Esophagus squamous epithelium (tissue), 5 donors: ENCODE measurements around the gene CTSD. TPM values are rescaled to one million over a fixed set of nuclear protein-coding genes. Genes with fewer than 3 reads are reported as not detected.

Experiments used
- DNase-seq: peaks from one replicate; lab custom pipeline; 2025; lab: John Stamatoyannopoulos, UW
- H3K27ac ChIP-seq, 4 donors: fragments of 200-600 bp; sonication (generic); one replicate each; pipeline ENCODE4 v1.5.1; 2016 to 2019; ENCODE audit warnings: mild to moderate bottlenecking in 1 of 4
- H3K27me3 ChIP-seq, 4 donors: fragments of 200-600 bp; sonication (generic); 1 replicate in 3 of 4; 2 replicates in 1 of 4; pipeline versions ENCODE4 v1.5.1 to v1.6.0; 2017 to 2021; ENCODE audit warnings: antibody characterized with exemption in 1 of 4
- H3K36me3 ChIP-seq, 3 donors: fragments of 200-600 bp; sonication (generic); one replicate each; pipeline ENCODE4 v1.5.1; 2016 to 2019
- H3K4me1 ChIP-seq, 3 donors: fragments of 200-600 bp; sonication (generic); one replicate each; pipeline ENCODE4 v1.5.1; 2017 to 2019
- H3K4me3 ChIP-seq, 4 donors: fragments of 200-600 bp; sonication (generic); 1 replicate in 3 of 4; 2 replicates in 1 of 4; pipeline ENCODE4 v1.5.1; 2016 to 2019; ENCODE audit warnings: mild to moderate bottlenecking in 2 of 4, moderate library complexity in 1 of 4
- H3K9me3 ChIP-seq, 3 donors: fragments of 200-600 bp; sonication (generic); one replicate each; pipeline ENCODE4 v1.5.1; 2016 to 2019
- POLR2A ChIP-seq, 4 donors: fragments of 450-650 bp; IDR thresholded peaks; one replicate each; pipeline ENCODE4 v1.6.1; 2017; ENCODE audit warnings: antibody characterized with exemption in 4 of 4, mild to moderate bottlenecking in 4 of 4, moderate library complexity in 3 of 4
- WGBS, 2 donors: methylation state at CpG; one replicate each; pipeline ENCODE4 v1.1.5; 2018; 5-methylcytosine and 5-hydroxymethylcytosine counted together
- intact Hi-C: fragments of 100-400 bp; cut with DNase I; formaldehyde crosslinking; loops from one replicate; pipeline ENCODE4 v1.15.0; 2022
- total RNA-seq, 4 donors: library from RNA; depleted of rRNA; stranded (reverse); fragments of >200 nt; gene quantifications; one replicate each; pipeline ENCODE4 v1.1.0, GENCODE V29; 2016
- TF ChIP-seq, protein P1 (sequence below), 6 experiments: fragments of 450-650 bp in 4 of 6; fragments of 200-600 bp in 2 of 6; sonication (generic) in 2 of 6; IDR thresholded peaks; one replicate each; pipeline ENCODE4 v1.5.1; 2016 to 2019; ENCODE audit warnings: antibody characterized with exemption in 6 of 6, mild to moderate bottlenecking in 4 of 6, moderate library complexity in 4 of 6
- donor health status: DM: yes; HTN: yes; CAD: no.

The CTSD gene
- total RNA-seq, 4 donors from 2014 or later = 369 to 649 (median 567) TPM

DNA sequence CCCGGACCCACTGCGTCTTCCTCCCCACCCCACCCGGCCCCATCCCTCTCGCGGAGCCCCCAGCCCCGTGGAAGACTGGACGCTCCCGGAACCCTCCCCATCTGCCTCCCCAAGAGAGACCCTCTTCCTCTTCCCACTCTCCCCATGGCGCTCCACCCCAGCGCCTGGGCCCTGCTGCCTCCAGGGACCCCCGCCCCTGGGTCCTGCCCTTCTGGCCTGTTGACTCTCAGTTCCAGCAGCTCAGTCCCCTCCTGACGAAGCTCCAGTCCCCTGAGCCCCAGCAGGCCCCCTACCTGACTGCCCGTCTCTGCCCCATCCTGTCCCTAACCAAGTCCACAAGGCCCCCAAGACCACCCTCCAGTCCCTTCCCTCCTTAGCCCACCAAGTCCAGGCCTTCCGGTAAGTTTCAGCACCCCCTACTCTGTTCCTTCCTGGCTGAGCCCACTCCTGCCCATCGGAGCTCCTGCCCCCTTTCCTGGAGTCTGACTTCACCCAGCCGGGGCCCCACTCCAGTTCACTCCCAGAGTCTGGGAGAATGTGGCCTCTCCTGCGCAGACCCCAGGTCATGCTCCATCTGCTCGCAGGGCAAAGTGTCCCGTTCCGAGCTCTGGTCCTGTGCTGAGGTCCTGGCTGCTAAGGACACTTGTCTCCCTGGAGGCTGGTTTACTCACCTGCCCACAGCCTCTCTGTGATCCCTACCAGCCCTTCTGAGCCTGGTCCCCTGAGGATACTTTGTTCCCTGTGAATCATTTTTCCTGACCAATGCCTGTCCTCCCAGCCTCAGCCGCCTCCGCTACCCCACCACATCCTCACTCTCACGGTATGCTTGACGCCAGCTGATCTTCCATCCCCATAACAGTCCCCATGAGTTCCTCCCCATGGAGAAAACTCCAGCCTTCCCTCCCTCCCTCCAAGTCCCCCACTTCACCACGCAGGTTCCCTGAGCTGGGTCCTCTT is 14.1 kb downstream of the CTSD start:
- H3K27ac ChIP-seq = peak overlapping the region; percentile 28 to 63 (median 42)
- no peaks in the 10 kb centered on the region for H3K9me3 ChIP-seq
- no peak for DNase-seq
- H3K27me3 ChIP-seq = peaks cover 0 to 36% (median 0%) of the 10 kb centered on the region in 4 donors
- intact Hi-C loops = no loop called here
- H3K4me1 ChIP-seq = peaks cover 22 to 78% (median 34%) of the 10 kb centered on the region in 3 donors
- peaks cover 12 to 32% (median 23%) of the 10 kb centered on the region in 3 donors for H3K36me3 ChIP-seq
- no peak for TF ChIP-seq POLR2A (IDR thresholded peaks at IDR 0.05)
- TF ChIP-seq, protein P1, sequence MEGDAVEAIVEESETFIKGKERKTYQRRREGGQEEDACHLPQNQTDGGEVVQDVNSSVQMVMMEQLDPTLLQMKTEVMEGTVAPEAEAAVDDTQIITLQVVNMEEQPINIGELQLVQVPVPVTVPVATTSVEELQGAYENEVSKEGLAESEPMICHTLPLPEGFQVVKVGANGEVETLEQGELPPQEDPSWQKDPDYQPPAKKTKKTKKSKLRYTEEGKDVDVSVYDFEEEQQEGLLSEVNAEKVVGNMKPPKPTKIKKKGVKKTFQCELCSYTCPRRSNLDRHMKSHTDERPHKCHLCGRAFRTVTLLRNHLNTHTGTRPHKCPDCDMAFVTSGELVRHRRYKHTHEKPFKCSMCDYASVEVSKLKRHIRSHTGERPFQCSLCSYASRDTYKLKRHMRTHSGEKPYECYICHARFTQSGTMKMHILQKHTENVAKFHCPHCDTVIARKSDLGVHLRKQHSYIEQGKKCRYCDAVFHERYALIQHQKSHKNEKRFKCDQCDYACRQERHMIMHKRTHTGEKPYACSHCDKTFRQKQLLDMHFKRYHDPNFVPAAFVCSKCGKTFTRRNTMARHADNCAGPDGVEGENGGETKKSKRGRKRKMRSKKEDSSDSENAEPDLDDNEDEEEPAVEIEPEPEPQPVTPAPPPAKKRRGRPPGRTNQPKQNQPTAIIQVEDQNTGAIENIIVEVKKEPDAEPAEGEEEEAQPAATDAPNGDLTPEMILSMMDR (IDR thresholded peaks at IDR 0.05) = no peak
- H3K4me3 ChIP-seq = peak overlapping the region; percentile 37 to 65 (median 46)
- WGBS, 2 donors = 22 to 32% methylated on average over 15 to 22 of the region's 25 CpGs

DNA sequence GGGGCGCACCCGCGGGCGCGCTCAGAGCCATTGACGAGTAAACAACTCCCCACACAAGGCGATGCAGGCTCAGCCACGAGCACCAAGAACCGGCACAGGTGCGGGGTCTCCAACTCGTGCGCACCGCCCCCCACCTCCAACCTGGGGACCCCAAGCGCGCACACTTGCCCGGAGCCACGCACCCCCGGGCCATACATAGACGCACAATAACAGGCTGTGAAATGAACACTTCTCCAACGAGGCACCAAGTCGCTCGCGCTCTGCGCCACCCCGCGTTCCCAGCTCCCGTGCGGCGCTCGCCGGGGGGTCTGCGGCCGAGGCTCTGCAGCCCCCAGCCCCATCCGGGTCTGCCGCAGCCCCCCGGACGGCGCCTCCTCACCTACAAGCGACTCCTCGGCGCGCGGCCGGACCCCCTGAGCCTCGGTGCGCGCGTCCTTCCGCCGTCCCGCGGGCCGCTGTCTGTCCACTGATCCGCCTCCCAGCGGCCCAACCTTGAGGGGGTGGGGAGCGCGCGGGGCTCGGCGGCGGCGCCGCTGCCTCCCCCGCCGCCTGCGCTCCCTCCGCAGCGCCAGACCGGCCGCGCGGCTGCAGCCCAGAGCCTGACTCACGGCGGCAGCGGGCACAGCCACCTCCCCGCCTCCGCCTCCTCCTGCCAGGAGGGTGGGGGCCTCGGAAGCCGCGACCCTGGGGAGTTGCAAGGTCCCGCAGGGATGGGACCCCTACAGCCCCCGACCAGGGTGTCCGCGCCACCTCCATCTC is 14.9 kb downstream of the CTSD start:
- no peak for DNase-seq
- Histone ChIP-seq H3K27ac (peak overlapping the region; percentile 14 to 63 (median 42)), H3K4me1 (peaks cover 22 to 83% (median 34%) of the 10 kb centered on the region in 3 donors), H3K27me3 (peaks cover 0 to 36% (median 0%) of the 10 kb centered on the region in 4 donors), H3K36me3 (peaks cover 7 to 23% (median 16%) of the 10 kb centered on the region in 3 donors), H3K4me3 (peak overlapping the region; percentile 37 to 65 (median 46)), H3K9me3 (no peaks in the 10 kb centered on the region)
- WGBS, 2 donors = 0 to 1% methylated on average over 3 to 21 of the region's 84 CpGs
- TF ChIP-seq, protein P1 (IDR thresholded peaks at IDR 0.05) = no peak
- TF ChIP-seq POLR2A (IDR thresholded peaks at IDR 0.05) = no peak
- intact Hi-C loops = no loop called here

DNA sequence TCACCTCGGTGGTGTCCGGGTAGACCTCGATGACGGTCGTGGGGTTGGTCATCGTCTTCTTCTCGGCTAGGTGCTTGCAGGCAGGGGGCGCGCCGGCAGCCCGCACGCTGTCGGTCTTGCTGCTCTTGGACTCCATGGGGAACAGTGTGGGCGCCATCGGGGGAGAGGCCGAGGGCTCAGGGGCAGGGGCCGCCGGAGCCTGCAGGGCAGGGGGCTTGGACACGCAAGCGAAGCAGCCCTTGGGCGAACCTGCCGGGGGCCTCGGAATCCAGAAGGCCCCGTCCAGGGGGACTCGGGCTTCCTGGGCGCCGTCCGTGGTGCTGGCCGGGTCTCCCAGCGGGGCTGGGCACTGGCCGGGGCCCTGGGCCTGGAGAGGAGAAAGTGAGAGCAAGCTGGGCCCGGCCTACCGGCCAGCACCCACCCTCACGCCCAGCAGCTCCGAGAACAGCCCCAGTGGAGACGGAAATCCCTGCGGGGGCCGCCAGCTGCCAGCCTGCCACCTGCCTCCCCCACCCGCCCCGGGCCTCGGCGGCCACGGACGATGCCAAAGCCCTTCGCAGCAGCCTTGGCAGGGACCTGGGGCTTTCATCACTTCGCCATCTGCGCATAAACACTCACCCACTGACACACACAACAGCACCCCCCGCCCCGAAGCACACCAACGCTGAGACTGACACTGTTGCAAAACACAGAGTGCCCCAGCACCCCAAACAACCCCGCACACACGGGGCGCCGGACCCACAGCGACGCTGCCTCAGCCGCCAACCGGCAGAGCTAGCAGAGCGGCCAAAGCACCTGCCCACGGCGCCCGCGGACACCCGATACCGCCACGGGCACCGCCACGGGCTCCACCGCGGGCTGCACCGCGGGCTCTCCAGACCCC is 15.7 kb downstream of the CTSD start:
- TF ChIP-seq, protein P1 (IDR thresholded peaks at IDR 0.05) = no peak
- no peak for TF ChIP-seq POLR2A (IDR thresholded peaks at IDR 0.05)
- DNase-seq = no peak
- peaks cover 0 to 15% (median 8%) of the 10 kb centered on the region in 3 donors for H3K36me3 ChIP-seq
- no peaks in the 10 kb centered on the region for H3K9me3 ChIP-seq
- H3K27ac ChIP-seq = peak overlapping the region in 3 of 4 donors; percentile 14 to 63 (median 47)
- peaks cover 0 to 36% (median 0%) of the 10 kb centered on the region in 4 donors for H3K27me3 ChIP-seq
- peaks cover 22 to 76% (median 34%) of the 10 kb centered on the region in 3 donors for H3K4me1 ChIP-seq
- H3K4me3 ChIP-seq = peak overlapping the region; percentile 37 to 65 (median 46)
- intact Hi-C loops = no loop called here
- 3 to 90% methylated on average over 2 to 8 of the region's 72 CpGs for WGBS, 2 donors

DNA sequence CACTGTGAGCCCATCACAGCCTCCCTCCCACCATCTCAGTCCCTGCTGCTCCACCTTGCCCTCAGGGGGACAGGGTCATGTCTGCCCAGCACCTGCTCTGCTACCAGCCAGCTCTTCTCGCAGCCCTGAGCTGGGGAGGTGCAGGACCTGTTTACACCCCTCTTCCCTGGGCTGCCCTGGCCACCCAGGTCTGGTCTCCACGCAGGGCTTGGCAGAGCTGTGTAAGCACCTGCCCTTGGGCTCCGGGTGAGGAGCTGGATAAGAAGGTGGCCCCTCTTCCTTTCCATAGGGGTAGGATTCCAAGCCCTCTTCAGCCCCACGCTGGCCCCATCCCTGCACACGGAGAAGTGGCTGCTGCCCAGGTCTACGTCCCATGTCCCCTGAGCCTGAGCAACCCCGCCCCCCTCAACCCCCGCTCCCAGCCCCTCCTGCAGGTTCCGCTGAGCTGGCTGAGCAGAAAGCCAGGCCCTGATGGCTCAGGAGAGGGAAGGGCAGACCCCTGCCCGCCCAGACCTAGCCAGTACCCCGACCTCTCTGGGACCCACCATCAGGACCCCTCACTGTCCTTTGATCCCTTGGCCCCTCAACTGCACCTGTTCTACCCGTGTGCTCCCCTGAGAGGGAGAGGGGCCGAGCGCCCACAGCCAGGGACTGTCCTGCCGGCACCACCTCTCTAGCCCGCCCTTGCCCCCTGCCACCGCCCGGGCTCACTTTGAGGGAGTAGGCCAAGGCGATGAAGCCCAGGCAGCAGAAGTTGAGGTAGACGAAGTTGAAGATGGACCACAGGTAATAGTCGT is 16.6 kb downstream of the CTSD start:
- DNase-seq = no peak
- Histone ChIP-seq H3K4me1 (peaks cover 22 to 67% (median 28%) of the 10 kb centered on the region in 3 donors), H3K9me3 (no peaks in the 10 kb centered on the region), H3K27ac (no peak overlapping the region), H3K36me3 (peaks cover 0 to 7% (median 0%) of the 10 kb centered on the region in 3 donors), H3K27me3 (peaks cover 0 to 41% (median 0%) of the 10 kb centered on the region in 4 donors), H3K4me3 (peak overlapping the region in 2 of 4 donors; percentile 37 to 55)
- intact Hi-C loops = no loop called here
- 80 to 94% methylated on average over 1 to 3 of the region's 21 CpGs for WGBS, 2 donors
- no peak for TF ChIP-seq POLR2A (IDR thresholded peaks at IDR 0.05)
- TF ChIP-seq, protein P1 (IDR thresholded peaks at IDR 0.05) = no peak
